GDM1 (cell line): ENCODE measurements around the gene S100A8.

Experiments used
- DNase-seq: peaks from one replicate; lab custom pipeline; 2025; lab: John Stamatoyannopoulos, UW

Gene S100A8

GRCh38 chr1:153346077-153346723, 44.7 kb downstream of the S100A8 start:
- no peak for DNase-seq

GRCh38 chr1:153345187-153346076, 45.4 kb downstream of the S100A8 start:
- DNase-seq: no peak

GRCh38 chr1:153344718-153345025, 46.2 kb downstream of the S100A8 start:
- DNase-seq: peak; percentile 49

- no peak for DNase-seq
Measured at GRCh38 chr1:153343811-153344717, 46.8 kb downstream of the S100A8 start.

- DNase-seq: no peak
Measured at GRCh38 chr1:153343040-153343681, 47.7 kb downstream of the S100A8 start.

DNA sequence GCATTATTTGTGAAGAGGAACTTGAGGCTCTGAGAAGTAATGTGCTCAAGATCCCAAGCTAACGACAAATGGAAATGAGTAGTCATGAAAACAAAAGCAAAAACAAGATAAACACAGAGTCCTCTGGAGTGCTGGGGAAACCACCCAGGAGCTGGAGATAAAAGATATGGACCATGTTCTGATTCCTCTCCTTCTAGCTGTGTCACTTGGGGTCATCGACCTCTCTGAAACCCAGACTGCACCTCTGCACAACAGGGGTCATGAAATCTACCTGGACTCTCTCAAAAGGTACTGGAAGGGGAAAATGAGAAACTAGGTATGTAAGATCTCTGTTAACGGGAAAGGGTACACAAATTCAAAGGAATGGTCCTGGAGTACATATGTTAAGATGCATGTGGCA, 48.7 kb downstream of the S100A8 start:
- DNase-seq: no peak

GRCh38 chr1:153341431-153341934, 49.4 kb downstream of the S100A8 start:
- no peak for DNase-seq

GRCh38 chr1:153340356-153340755, 50.5 kb downstream of the S100A8 start:
- DNase-seq: no peak
